ENCODE results near the gene TMEFF2. TPM values are rescaled to one million over a fixed set of nuclear protein-coding genes. Genes with fewer than 3 reads are reported as not detected.

Gene TMEFF2
- not detected in 2 replicates for total RNA-seq

GRCh38 chr2:192194866-192195547, at the start of gene TMEFF2:
TSS of gene TMEFF2 (minus strand) at chr2:192194933. CDS start at chr2:192194524, 409 bp downstream.

